Activated naive CD8-positive, alpha-beta T cell treated with anti-CD3 and anti-CD28 coated beads for 36 hours (primary cell): ENCODE results near the gene ITGB8. TPM values are rescaled to one million over a fixed set of nuclear protein-coding genes. Genes with fewer than 3 reads are reported as not detected.

ENCODE experiments used
- DNase-seq: peaks from one replicate; pipeline ENCODE4 v3.0.0; 2021
- H3K27ac Mint-ChIP-seq: one replicate; pipeline ENCODE4 v1.8.0; 2022; ENCODE audit warnings: mild to moderate bottlenecking, moderate library complexity, mixed read lengths
- H3K27me3 Mint-ChIP-seq: one replicate; pipeline ENCODE4 v1.8.0; 2022; ENCODE audit warnings: mild to moderate bottlenecking, mixed read lengths
- H3K36me3 Mint-ChIP-seq: one replicate; pipeline ENCODE4 v1.8.0; 2021; ENCODE audit warnings: mild to moderate bottlenecking, mixed read lengths
- H3K4me1 Mint-ChIP-seq: one replicate; pipeline ENCODE4 v1.8.0; 2021; ENCODE audit warnings: mixed read lengths
- H3K4me3 Mint-ChIP-seq: one replicate; pipeline ENCODE4 v1.8.0; 2022; ENCODE audit warnings: mild to moderate bottlenecking, moderate library complexity, mixed read lengths
- H3K9me3 Mint-ChIP-seq: one replicate; pipeline ENCODE4 v1.8.0; 2022; ENCODE audit warnings: mixed read lengths
- total RNA-seq, 2 experiments: library from RNA; stranded (reverse); gene quantifications; one replicate each; pipeline ENCODE4 v1.2.3, GENCODE V29; 2021

Gene ITGB8
- total RNA-seq: not detected

DNA sequence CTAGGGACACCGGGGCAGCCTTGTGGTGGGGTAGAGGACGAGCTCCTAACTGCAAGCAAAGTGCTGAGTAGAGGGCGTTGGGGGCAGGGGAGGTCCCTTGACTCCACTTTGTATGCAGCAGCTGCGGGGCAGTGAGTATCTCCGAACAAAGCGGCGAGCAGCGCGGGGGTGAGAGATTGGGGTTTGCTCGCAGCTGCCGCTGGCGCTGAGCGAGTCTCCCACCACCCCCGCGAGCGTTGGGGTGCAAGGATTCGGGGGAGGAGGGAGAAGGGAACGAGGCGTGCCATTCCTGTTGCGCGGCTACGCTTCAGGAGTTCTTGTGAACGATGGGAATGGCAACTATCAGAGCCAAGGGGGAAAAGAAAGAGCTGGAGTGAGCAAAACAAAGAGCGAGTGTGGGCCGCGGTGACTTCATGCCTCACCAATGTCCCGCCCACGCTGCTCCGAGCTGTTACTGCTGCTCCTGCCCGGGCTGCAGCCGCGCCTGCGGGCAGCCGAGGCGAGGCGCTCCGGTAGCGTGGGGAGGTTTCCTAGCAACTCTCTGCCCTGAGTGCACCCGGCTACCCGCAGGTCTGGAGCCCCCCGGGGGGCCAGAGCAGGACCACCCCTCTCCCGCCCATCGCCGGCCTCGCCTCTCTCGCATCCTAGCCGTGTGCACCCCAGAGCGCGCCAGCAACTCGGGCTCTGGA lies at the start of gene ITGB8:
ITGB8 (plus strand) TSS at position 662 of the 689 bp plus-strand sequence. CDS start 907 bp downstream, outside the sequence.
- no peaks in the 10 kb centered on the region for H3K9me3 Mint-ChIP-seq
- H3K27me3 Mint-ChIP-seq: peaks cover 68% of the 10 kb centered on the region
- no peaks in the 10 kb centered on the region for H3K36me3 Mint-ChIP-seq
- H3K4me1 Mint-ChIP-seq: peaks cover 19% of the 10 kb centered on the region
- peak; percentile 85 for DNase-seq
- peak within 1 kb of the TSS; percentile 84 for H3K4me3 Mint-ChIP-seq
- peak within 1 kb of the TSS; percentile 59 for H3K27ac Mint-ChIP-seq

GRCh38 chr7:20282959-20283358 lies 47.7 kb upstream of the ITGB8 start:
- Mint-ChIP-seq H3K36me3 (no peaks in the 10 kb centered on the region), H3K27me3 (peaks cover 3% of the 10 kb centered on the region), H3K9me3 (no peaks in the 10 kb centered on the region), H3K4me1 (no peaks in the 10 kb centered on the region), H3K4me3 (no peak overlapping the region), H3K27ac (no peak overlapping the region)
- no peak for DNase-seq

DNA sequence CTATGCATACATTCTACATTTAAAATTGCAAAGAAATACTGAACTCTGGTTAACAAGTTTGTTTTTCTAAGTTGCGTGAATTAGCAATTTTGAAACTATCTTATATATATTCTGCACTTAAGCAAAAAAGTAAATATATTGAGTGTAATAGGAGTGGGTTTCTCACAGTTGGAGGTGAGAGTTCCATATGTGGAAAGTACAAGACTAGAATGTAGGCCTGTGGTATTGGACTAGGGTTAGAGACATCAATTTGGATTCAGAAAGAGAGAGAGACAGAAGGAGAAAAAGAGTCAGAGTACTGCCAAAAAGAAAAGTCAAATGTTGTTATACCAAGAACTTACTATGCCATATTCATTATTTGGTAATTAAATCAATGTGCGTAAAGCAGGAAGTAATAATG lies 47.3 kb upstream of the ITGB8 start:
- no peak for DNase-seq
- Mint-ChIP-seq H3K4me1 (no peaks in the 10 kb centered on the region), H3K27me3 (peaks cover 3% of the 10 kb centered on the region), H3K4me3 (no peak overlapping the region), H3K9me3 (no peaks in the 10 kb centered on the region), H3K36me3 (no peaks in the 10 kb centered on the region), H3K27ac (no peak overlapping the region)

- Mint-ChIP-seq H3K27ac (no peak overlapping the region), H3K36me3 (no peaks in the 10 kb centered on the region)
Measured at GRCh38 chr7:20284003-20284770, 46.5 kb upstream of the ITGB8 start.

DNA sequence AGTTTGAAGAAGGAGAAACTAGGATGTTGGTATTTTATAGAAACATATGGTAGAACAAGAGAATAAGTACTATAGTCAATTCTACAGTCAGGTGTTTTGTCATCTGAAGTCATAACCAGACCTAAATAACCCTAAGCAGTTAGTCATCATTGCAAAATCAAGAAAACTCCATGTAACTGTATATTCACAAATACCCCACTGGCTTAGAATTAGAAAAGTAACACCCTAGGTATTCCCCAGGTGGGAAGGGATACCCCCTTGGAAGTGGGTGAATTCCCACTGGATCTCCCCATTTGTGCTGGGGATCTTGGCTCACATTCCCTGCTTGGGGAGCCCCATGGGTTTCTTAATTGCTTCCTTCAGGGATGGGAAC lies 45.9 kb upstream of the ITGB8 start:
- Mint-ChIP-seq H3K4me3 (no peak overlapping the region), H3K36me3 (no peaks in the 10 kb centered on the region), H3K9me3 (no peaks in the 10 kb centered on the region), H3K4me1 (no peaks in the 10 kb centered on the region), H3K27ac (no peak overlapping the region), H3K27me3 (peaks cover 6% of the 10 kb centered on the region)
- no peak for DNase-seq

More at GRCh38 chr7:20284003-20284770, 46.5 kb upstream of the ITGB8 start:
- no peak for DNase-seq
- Mint-ChIP-seq H3K9me3 (no peaks in the 10 kb centered on the region), H3K27me3 (peaks cover 6% of the 10 kb centered on the region), H3K4me1 (no peaks in the 10 kb centered on the region), H3K4me3 (no peak overlapping the region)

DNA sequence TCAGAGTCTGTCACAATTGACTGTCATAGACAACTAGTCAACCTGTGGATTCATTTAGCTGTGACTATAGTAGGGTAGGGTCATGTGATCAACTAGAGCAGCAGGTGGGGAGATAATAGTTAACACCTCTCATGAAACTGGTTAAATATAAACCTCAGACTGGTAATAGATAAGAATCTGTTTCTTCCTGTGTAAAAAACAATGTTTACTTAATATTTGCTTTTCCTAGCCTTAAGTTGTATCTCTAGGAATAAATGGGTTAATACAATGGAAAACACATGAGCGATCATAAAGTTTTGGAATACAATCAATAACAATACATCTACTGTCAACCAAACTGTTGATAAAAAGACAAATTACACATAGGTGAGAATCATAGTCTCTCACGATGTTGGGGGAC lies 43.4 kb upstream of the ITGB8 start:
- Mint-ChIP-seq H3K9me3 (no peaks in the 10 kb centered on the region), H3K27me3 (peaks cover 3% of the 10 kb centered on the region), H3K4me1 (no peaks in the 10 kb centered on the region), H3K27ac (no peak overlapping the region), H3K36me3 (no peaks in the 10 kb centered on the region), H3K4me3 (no peak overlapping the region)
- DNase-seq: no peak

DNA sequence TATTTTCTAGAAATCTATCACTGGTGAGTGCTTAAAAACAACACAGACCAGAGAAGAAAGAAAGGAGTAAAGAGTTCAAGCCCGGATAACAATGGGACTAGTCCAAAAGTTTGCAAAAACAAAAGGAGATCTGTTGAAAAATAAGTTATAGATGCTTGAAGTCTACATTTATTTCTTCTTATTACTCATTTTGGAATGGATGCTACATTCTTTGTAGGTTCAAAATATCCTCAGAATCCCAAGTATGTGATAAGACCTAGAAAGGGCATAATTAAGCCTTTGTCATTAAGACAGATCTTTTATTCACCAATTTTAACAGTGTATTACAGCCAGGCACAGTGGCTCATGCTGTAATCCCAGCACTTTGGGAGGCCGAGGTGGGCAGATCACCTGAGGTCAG lies 42.7 kb upstream of the ITGB8 start:
- Mint-ChIP-seq H3K36me3 (no peaks in the 10 kb centered on the region), H3K4me1 (no peaks in the 10 kb centered on the region)
- DNase-seq: no peak

DNA sequence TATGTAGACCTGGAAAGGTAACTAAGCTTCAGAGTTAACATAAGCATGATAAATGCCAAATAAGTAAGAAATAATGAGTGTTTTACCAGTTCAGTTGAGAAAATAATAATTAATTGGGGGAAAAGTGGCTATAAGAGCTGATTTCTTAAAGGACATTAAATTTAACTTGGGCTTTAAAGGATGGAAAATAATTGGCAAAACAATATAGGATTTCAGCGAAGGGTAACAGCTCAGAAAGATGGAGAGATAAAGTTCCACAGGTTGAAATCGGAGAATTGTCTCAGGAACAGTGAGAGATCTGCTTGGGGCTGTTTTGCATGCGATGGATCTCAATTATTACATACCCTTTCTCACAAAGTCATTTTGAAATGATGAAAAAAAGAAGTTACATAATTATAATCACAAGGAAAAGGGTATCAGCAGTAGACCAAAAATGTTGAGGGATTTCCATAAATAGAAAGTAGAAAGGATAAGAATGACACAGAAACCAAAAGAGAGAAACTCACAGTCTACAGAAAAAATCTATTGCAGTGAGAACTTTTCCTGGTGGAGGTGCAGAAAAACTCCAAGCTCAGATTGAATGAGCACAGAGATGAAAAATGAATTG lies 40.1 kb upstream of the ITGB8 start:
- no peaks in the 10 kb centered on the region for H3K36me3 Mint-ChIP-seq
- H3K9me3 Mint-ChIP-seq: no peaks in the 10 kb centered on the region
- no peak overlapping the region for H3K4me3 Mint-ChIP-seq
- H3K4me1 Mint-ChIP-seq: no peaks in the 10 kb centered on the region
- H3K27ac Mint-ChIP-seq: no peak overlapping the region
- no peak for DNase-seq
- H3K27me3 Mint-ChIP-seq: peaks cover 9% of the 10 kb centered on the region

More for the DNA sequence above, 42.7 kb upstream of the ITGB8 start:
- Mint-ChIP-seq H3K9me3 (no peaks in the 10 kb centered on the region), H3K27ac (no peak overlapping the region), H3K4me3 (no peak overlapping the region), H3K27me3 (peaks cover 9% of the 10 kb centered on the region)

GRCh38 chr7:20293336-20293735 lies 37.4 kb upstream of the ITGB8 start:
- H3K4me3 Mint-ChIP-seq: no peak overlapping the region
- H3K9me3 Mint-ChIP-seq: no peaks in the 10 kb centered on the region
- H3K27ac Mint-ChIP-seq: no peak overlapping the region
- no peaks in the 10 kb centered on the region for H3K36me3 Mint-ChIP-seq
- no peaks in the 10 kb centered on the region for H3K4me1 Mint-ChIP-seq
- DNase-seq: no peak
- H3K27me3 Mint-ChIP-seq: peaks cover 12% of the 10 kb centered on the region

DNA sequence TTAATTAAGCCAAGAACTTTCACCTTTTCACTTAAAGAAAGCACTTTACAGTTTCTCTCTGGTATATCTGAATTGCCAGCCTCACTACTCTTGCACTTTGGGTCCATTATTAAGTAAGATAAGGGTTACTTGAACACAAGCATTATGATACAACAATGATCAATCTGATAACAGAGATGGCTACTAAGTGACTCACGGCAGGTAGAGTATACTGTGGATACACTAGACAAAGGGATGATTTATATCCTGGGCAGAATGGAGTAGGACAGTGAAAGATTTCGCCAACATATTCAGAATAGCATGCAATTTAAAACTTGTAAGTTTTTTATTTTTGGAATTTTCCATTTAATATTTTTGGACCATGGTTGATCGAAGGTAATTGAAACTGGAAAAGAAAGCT lies 34.3 kb upstream of the ITGB8 start:
- H3K4me3 Mint-ChIP-seq: no peak overlapping the region
- peaks cover 5% of the 10 kb centered on the region for H3K4me1 Mint-ChIP-seq
- no peak overlapping the region for H3K27ac Mint-ChIP-seq
- no peaks in the 10 kb centered on the region for H3K9me3 Mint-ChIP-seq
- no peaks in the 10 kb centered on the region for H3K36me3 Mint-ChIP-seq
- peaks cover 12% of the 10 kb centered on the region for H3K27me3 Mint-ChIP-seq
- no peak for DNase-seq

DNA sequence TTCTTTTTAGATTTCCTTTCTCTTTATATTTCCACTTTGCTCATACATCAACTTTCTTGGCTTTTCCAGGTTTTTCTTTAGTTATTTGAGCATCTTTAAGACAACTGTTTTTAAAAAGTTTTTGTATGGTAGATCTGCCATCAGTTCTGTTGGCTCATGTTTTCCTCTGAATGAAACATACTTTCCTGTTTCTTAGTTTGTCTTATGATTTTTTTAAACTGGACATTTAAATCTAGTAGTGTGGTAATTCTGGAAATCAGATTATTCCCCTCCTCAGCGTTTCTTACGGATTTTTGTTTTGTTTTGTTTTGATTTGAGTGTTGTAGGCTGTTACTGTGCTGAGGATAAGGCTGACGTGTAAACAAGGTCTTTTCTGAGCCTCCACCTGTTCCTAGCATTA lies 33.8 kb upstream of the ITGB8 start:
- H3K27ac Mint-ChIP-seq: no peak overlapping the region
- peaks cover 12% of the 10 kb centered on the region for H3K27me3 Mint-ChIP-seq
- H3K9me3 Mint-ChIP-seq: no peaks in the 10 kb centered on the region
- no peaks in the 10 kb centered on the region for H3K36me3 Mint-ChIP-seq
- no peak overlapping the region for H3K4me3 Mint-ChIP-seq
- no peak for DNase-seq
- peaks cover 6% of the 10 kb centered on the region for H3K4me1 Mint-ChIP-seq

DNA sequence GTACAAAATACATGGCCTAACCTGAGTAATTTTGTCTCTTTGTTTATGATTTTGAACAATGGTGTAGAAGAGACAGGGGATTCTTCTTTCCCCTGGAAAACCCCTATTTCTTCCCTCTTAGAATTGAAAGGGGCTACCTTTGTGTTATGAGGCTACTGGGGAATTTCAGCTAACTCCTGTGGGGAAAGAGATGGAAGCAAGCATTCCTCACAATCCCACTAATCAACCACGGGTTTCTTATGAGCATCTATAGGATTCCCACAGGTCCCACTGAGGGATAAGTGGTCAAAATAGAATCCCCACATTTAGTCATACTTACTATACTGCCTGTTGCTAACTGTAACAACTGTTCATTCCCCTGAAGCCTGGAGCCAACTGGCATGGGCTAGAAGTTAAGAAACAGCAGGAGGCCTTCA lies 32.2 kb upstream of the ITGB8 start:
- DNase-seq: no peak
- no peak overlapping the region for H3K4me3 Mint-ChIP-seq
- H3K27me3 Mint-ChIP-seq: peaks cover 13% of the 10 kb centered on the region
- no peaks in the 10 kb centered on the region for H3K36me3 Mint-ChIP-seq
- peaks cover 6% of the 10 kb centered on the region for H3K4me1 Mint-ChIP-seq
- no peaks in the 10 kb centered on the region for H3K9me3 Mint-ChIP-seq
- no peak overlapping the region for H3K27ac Mint-ChIP-seq

DNA sequence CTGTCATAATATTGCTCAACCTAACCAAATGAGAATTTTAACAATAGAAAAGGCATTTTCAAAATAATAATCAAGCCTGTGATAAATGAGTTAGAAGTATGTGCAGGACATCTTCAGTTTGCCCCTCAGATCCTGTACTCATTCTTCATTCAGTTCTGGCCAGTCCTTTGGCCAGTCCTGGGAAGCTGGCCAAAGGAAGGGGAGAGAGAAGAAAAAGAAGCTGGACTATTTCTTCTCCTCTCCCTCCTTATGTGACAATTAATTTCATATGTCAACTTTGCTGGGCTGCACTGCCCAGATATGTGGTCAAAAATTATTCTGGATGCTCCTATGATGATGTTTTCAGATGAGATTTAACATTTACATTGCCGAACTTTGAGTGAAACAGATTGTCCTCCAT lies 31.6 kb upstream of the ITGB8 start:
- H3K36me3 Mint-ChIP-seq: no peaks in the 10 kb centered on the region
- H3K27me3 Mint-ChIP-seq: peaks cover 13% of the 10 kb centered on the region
- H3K27ac Mint-ChIP-seq: no peak overlapping the region
- H3K4me3 Mint-ChIP-seq: no peak overlapping the region
- no peak for DNase-seq
- peaks cover 6% of the 10 kb centered on the region for H3K4me1 Mint-ChIP-seq
- no peaks in the 10 kb centered on the region for H3K9me3 Mint-ChIP-seq

GRCh38 chr7:20299647-20300312 lies 30.9 kb upstream of the ITGB8 start:
- H3K9me3 Mint-ChIP-seq: no peaks in the 10 kb centered on the region
- peaks cover 13% of the 10 kb centered on the region for H3K27me3 Mint-ChIP-seq
- H3K4me3 Mint-ChIP-seq: no peak overlapping the region
- peaks cover 6% of the 10 kb centered on the region for H3K4me1 Mint-ChIP-seq
- no peak overlapping the region for H3K27ac Mint-ChIP-seq
- H3K36me3 Mint-ChIP-seq: no peaks in the 10 kb centered on the region
- no peak for DNase-seq

GRCh38 chr7:20301311-20301939 lies 29.3 kb upstream of the ITGB8 start:
- H3K27me3 Mint-ChIP-seq: peaks cover 13% of the 10 kb centered on the region
- H3K4me1 Mint-ChIP-seq: peaks cover 6% of the 10 kb centered on the region
- H3K9me3 Mint-ChIP-seq: no peaks in the 10 kb centered on the region
- H3K36me3 Mint-ChIP-seq: no peaks in the 10 kb centered on the region
- no peak overlapping the region for H3K4me3 Mint-ChIP-seq
- DNase-seq: no peak
- no peak overlapping the region for H3K27ac Mint-ChIP-seq
